Measurements from ENCODE around the gene ZMIZ1. TPM values are rescaled to one million over a fixed set of nuclear protein-coding genes. Genes with fewer than 3 reads are reported as not detected.

ZMIZ1 gene
- total RNA-seq (30.2 TPM), polyA plus RNA-seq (54.6 TPM)

GRCh38 chr10:79068562-79069324 is at the start of gene ZMIZ1:
Gene ZMIZ1 (plus strand): TSS chr10:79068966. CDS start chr10:79201633, 132,667 bp downstream.
- WGBS, result under 1% methylated on average over 92 of the region's 92 CpGs
- H3K27ac ChIP-seq (ENCODE audit: low read depth), result peak within 1 kb of the TSS; percentile 91
- peak within 1 kb of the TSS; percentile 82 for H3K4me3 ChIP-seq (ENCODE audit: low read depth, low read length)
- H3K4me1 ChIP-seq (ENCODE audit: insufficient read depth), result peaks cover 3% of the 10 kb centered on the region
- H3K36me3 ChIP-seq (ENCODE audit: insufficient read depth), result no peaks in the 10 kb centered on the region
- DNase-seq (ENCODE audit: extremely low spot score), result peak; percentile 81

- Histone ChIP-seq H3K4me1 (ENCODE audit: insufficient read depth) (no peaks in the 10 kb centered on the region), H3K27ac (ENCODE audit: low read depth) (no peak overlapping the region), H3K36me3 (ENCODE audit: insufficient read depth) (no peaks in the 10 kb centered on the region), H3K4me3 (ENCODE audit: low read depth, low read length) (no peak overlapping the region)
- DNase-seq (ENCODE audit: extremely low spot score), result no peak
- 90% methylated on average over 5 of the region's 5 CpGs for WGBS
Observed at GRCh38 chr10:79019441-79020014, 49.2 kb upstream of the ZMIZ1 start.

- DNase-seq (ENCODE audit: extremely low spot score), result no peak
- WGBS, result 67% methylated on average over 5 of the region's 5 CpGs
- no peak overlapping the region for H3K27ac ChIP-seq (ENCODE audit: low read depth)
- no peak overlapping the region for H3K4me3 ChIP-seq (ENCODE audit: low read depth, low read length)
- H3K36me3 ChIP-seq (ENCODE audit: insufficient read depth), result no peaks in the 10 kb centered on the region
- H3K4me1 ChIP-seq (ENCODE audit: insufficient read depth), result no peaks in the 10 kb centered on the region
Observed at GRCh38 chr10:79020015-79020491, 48.7 kb upstream of the ZMIZ1 start.

GRCh38 chr10:79020605-79021004 is 48.2 kb upstream of the ZMIZ1 start:
- Histone ChIP-seq H3K36me3 (ENCODE audit: insufficient read depth) (no peaks in the 10 kb centered on the region), H3K4me1 (ENCODE audit: insufficient read depth) (no peaks in the 10 kb centered on the region), H3K27ac (ENCODE audit: low read depth) (no peak overlapping the region), H3K4me3 (ENCODE audit: low read depth, low read length) (no peak overlapping the region)
- DNase-seq (ENCODE audit: extremely low spot score), result no peak
- WGBS, result 97% methylated on average over 6 of the region's 6 CpGs

GRCh38 chr10:79021331-79021907 is 47.3 kb upstream of the ZMIZ1 start:
- DNase-seq (ENCODE audit: extremely low spot score), result no peak
- 91% methylated on average over 9 of the region's 9 CpGs for WGBS

GRCh38 chr10:79021948-79022499 is 46.7 kb upstream of the ZMIZ1 start:
- H3K4me1 ChIP-seq (ENCODE audit: insufficient read depth), result no peaks in the 10 kb centered on the region
- no peak overlapping the region for H3K27ac ChIP-seq (ENCODE audit: low read depth)
- 92% methylated on average over 10 of the region's 10 CpGs for WGBS
- no peak for DNase-seq (ENCODE audit: extremely low spot score)
- H3K36me3 ChIP-seq (ENCODE audit: insufficient read depth), result no peaks in the 10 kb centered on the region
- no peak overlapping the region for H3K4me3 ChIP-seq (ENCODE audit: low read depth, low read length)

More at GRCh38 chr10:79021331-79021907, 47.3 kb upstream of the ZMIZ1 start:
- Histone ChIP-seq H3K4me3 (ENCODE audit: low read depth, low read length) (no peak overlapping the region), H3K4me1 (ENCODE audit: insufficient read depth) (no peaks in the 10 kb centered on the region), H3K27ac (ENCODE audit: low read depth) (no peak overlapping the region), H3K36me3 (ENCODE audit: insufficient read depth) (no peaks in the 10 kb centered on the region)

GRCh38 chr10:79022565-79023230 is 46.1 kb upstream of the ZMIZ1 start:
- no peak for DNase-seq (ENCODE audit: extremely low spot score)
- 47% methylated on average over 17 of the region's 17 CpGs for WGBS
- no peak overlapping the region for H3K4me3 ChIP-seq (ENCODE audit: low read depth, low read length)
- H3K36me3 ChIP-seq (ENCODE audit: insufficient read depth), result no peaks in the 10 kb centered on the region
- no peak overlapping the region for H3K27ac ChIP-seq (ENCODE audit: low read depth)
- no peaks in the 10 kb centered on the region for H3K4me1 ChIP-seq (ENCODE audit: insufficient read depth)

- no peak overlapping the region for H3K27ac ChIP-seq (ENCODE audit: low read depth)
- 73% methylated on average over 13 of the region's 13 CpGs for WGBS
Observed at GRCh38 chr10:79023240-79024162, 45.3 kb upstream of the ZMIZ1 start.

GRCh38 chr10:79024296-79024695 is 44.5 kb upstream of the ZMIZ1 start:
- Histone ChIP-seq H3K4me1 (ENCODE audit: insufficient read depth) (no peaks in the 10 kb centered on the region), H3K36me3 (ENCODE audit: insufficient read depth) (no peaks in the 10 kb centered on the region), H3K27ac (ENCODE audit: low read depth) (no peak overlapping the region), H3K4me3 (ENCODE audit: low read depth, low read length) (no peak overlapping the region)
- WGBS, result 97% methylated on average over 6 of the region's 6 CpGs
- DNase-seq (ENCODE audit: extremely low spot score), result no peak

More at GRCh38 chr10:79023240-79024162, 45.3 kb upstream of the ZMIZ1 start:
- H3K4me1 ChIP-seq (ENCODE audit: insufficient read depth), result no peaks in the 10 kb centered on the region
- no peak overlapping the region for H3K4me3 ChIP-seq (ENCODE audit: low read depth, low read length)
- no peak for DNase-seq (ENCODE audit: extremely low spot score)
- H3K36me3 ChIP-seq (ENCODE audit: insufficient read depth), result no peaks in the 10 kb centered on the region

- WGBS, result 86% methylated on average over 5 of the region's 5 CpGs
- Histone ChIP-seq H3K36me3 (ENCODE audit: insufficient read depth) (no peaks in the 10 kb centered on the region), H3K4me3 (ENCODE audit: low read depth, low read length) (no peak overlapping the region), H3K27ac (ENCODE audit: low read depth) (no peak overlapping the region), H3K4me1 (ENCODE audit: insufficient read depth) (no peaks in the 10 kb centered on the region)
- no peak for DNase-seq (ENCODE audit: extremely low spot score)
Observed at GRCh38 chr10:79024720-79025198, 44.0 kb upstream of the ZMIZ1 start.

GRCh38 chr10:79025199-79025832 is 43.5 kb upstream of the ZMIZ1 start:
- 60% methylated on average over 22 of the region's 22 CpGs for WGBS
- no peak overlapping the region for H3K27ac ChIP-seq (ENCODE audit: low read depth)

GRCh38 chr10:79026341-79026761 is 42.4 kb upstream of the ZMIZ1 start:
- Histone ChIP-seq H3K36me3 (ENCODE audit: insufficient read depth) (no peaks in the 10 kb centered on the region), H3K4me3 (ENCODE audit: low read depth, low read length) (no peak overlapping the region), H3K4me1 (ENCODE audit: insufficient read depth) (no peaks in the 10 kb centered on the region), H3K27ac (ENCODE audit: low read depth) (no peak overlapping the region)
- 92% methylated on average over 11 of the region's 11 CpGs for WGBS
- DNase-seq (ENCODE audit: extremely low spot score), result no peak

More at GRCh38 chr10:79025199-79025832, 43.5 kb upstream of the ZMIZ1 start:
- no peak overlapping the region for H3K4me3 ChIP-seq (ENCODE audit: low read depth, low read length)
- no peaks in the 10 kb centered on the region for H3K36me3 ChIP-seq (ENCODE audit: insufficient read depth)
- no peak for DNase-seq (ENCODE audit: extremely low spot score)
- no peaks in the 10 kb centered on the region for H3K4me1 ChIP-seq (ENCODE audit: insufficient read depth)
